Caco-2 (cell line): ENCODE data around the gene MOSPD3. TPM values are rescaled to one million over a fixed set of nuclear protein-coding genes. Genes with fewer than 3 reads are reported as not detected.

Experiments
- BruUV-seq: library from RNA; stranded (reverse); fragments of 400-500 nt; replicated peaks from 2 replicates; lab custom pipeline; 2021; lab: Mats Ljungman, UMichigan
- CTCF ChIA-PET: fragments of 300-600 bp; sonication (Branson Sonifier 250); formaldehyde crosslinking; loops from one replicate; lab custom pipeline; 2022; ENCODE audit warnings: antibody characterized with exemption; lab: Charles Lee
- POLR2A ChIA-PET: fragments of 300-600 bp; sonication (Branson Sonifier 250); formaldehyde crosslinking; loops from one replicate; lab custom pipeline; 2022; ENCODE audit warnings: antibody characterized with exemption; lab: Charles Lee
- DNase-seq, 2 experiments: peaks; one replicate each; pipeline versions ENCODE4 v3.0.0 to v3.0.0-alpha.2; 2020 to 2022
- H3K27me3 ChIP-seq: replicated peaks from 2 replicates; pipeline ENCODE4 v1.6.0; 2011; ENCODE audit warnings: low read length; ENCODE audit not compliant: control insufficient read depth, insufficient read depth
- H3K36me3 ChIP-seq: 2 replicates; pipeline ENCODE4 v1.5.1; 2011; ENCODE audit warnings: low read length; ENCODE audit not compliant: control insufficient read depth, insufficient read depth
- H3K4me1 ChIP-seq: fragments of 250-450 bp; sonication (Bioruptor Pico); 2 replicates; pipeline ENCODE4 v1.5.1; 2020; ENCODE audit warnings: mild to moderate bottlenecking
- H3K4me3 ChIP-seq: 2 replicates; pipeline ENCODE4 v1.5.1; 2011; ENCODE audit warnings: low read depth, mild to moderate bottlenecking, control low read depth, low read length
- H3K9me3 ChIP-seq: fragments of 250-450 bp; sonication (Bioruptor Pico); 2 replicates; pipeline ENCODE4 v1.5.1; 2020; ENCODE audit warnings: mild to moderate bottlenecking, moderate library complexity
- H3K27ac Mint-ChIP-seq: one replicate; pipeline ENCODE4 v1.8.0; 2022; ENCODE audit warnings: mixed read lengths; ENCODE audit not compliant: unreplicated experiment
- H3K27me3 Mint-ChIP-seq: one replicate; pipeline ENCODE4 v1.8.0; 2022; ENCODE audit warnings: mixed read lengths; ENCODE audit not compliant: insufficient read depth, unreplicated experiment
- H3K36me3 Mint-ChIP-seq: one replicate; pipeline ENCODE4 v1.8.0; 2022; ENCODE audit warnings: mild to moderate bottlenecking, mixed read lengths; ENCODE audit not compliant: insufficient read depth, unreplicated experiment
- H3K4me1 Mint-ChIP-seq: one replicate; pipeline ENCODE4 v1.8.0; 2022; ENCODE audit warnings: low read depth, mixed read lengths; ENCODE audit not compliant: unreplicated experiment
- H3K4me3 Mint-ChIP-seq: one replicate; pipeline ENCODE4 v1.8.0; 2022; ENCODE audit warnings: mild to moderate bottlenecking, moderate library complexity, mixed read lengths; ENCODE audit not compliant: unreplicated experiment
- H3K9me3 Mint-ChIP-seq: one replicate; pipeline ENCODE4 v1.8.0; 2022; ENCODE audit warnings: mixed read lengths; ENCODE audit not compliant: unreplicated experiment
- intact Hi-C: fragments of 100-400 bp; cut with micrococcal nuclease; formaldehyde crosslinking; loops from one replicate; pipeline ENCODE4 v1.10.0; 2022; ENCODE audit not compliant: unreplicated experiment
- total RNA-seq: library from RNA; stranded (reverse); gene quantifications from 2 replicates; pipeline ENCODE4 v1.2.3, GENCODE V29; 2022
- TF ChIP-seq, protein P1 (sequence below), 2 experiments: fragments of 200-600 bp in 1 of 2; IDR thresholded peaks; 1 replicate in 1 of 2; 2 replicates in 1 of 2; pipeline versions ENCODE4 v1.5.1 to v1.8.0; 2011 to 2022; ENCODE audit warnings: antibody characterized with exemption in 1 of 2, control low read depth in 1 of 2, inconsistent platforms in 1 of 2, low read depth in 1 of 2, low read length in 1 of 2, mild to moderate bottlenecking in 1 of 2, moderate library complexity in 1 of 2; ENCODE audit not compliant: insufficient read depth in 1 of 2, severe bottlenecking in 1 of 2, unreplicated experiment in 1 of 2

The MOSPD3 gene
- total RNA-seq, 1 experiment from 2014 or later = 24.7 TPM

DNA sequence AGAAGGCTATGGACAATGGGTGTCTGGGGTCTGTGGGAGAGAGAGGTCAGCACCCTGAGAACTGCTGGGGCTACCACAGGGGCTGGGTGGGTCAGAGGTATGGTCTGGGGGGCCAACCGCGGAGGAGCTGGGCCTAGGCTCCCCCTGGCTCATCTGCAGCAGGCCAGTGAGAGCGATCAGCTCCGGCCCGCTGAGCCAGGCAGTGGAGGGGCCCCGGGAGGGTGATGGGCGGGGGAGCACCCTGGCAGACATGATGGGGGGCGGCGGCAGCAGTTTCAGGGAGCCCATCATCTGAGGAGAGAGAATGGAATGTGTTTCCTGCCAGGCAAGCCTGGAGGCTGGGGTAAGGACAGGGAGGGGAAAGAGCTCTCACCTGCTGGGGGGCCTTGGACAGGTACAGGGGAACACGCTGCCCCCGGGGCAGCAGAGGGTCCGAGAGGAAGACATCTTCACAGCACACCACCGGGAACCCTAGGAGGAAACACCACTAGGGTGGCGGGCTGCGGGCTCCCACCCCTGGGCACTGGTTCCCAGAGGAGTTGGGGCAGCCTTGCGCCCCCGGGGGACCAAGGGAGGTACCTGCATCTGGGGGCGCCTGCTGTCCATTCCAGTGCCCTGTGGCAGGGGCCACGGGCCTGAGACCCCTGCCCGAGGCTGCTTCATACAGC is 39.9 kb upstream of the MOSPD3 start:
- BruUV-seq = no TSS peak
- ChIA-PET POLR2A (interaction anchor here (0.6 kb wide), 1 partner anchor 87 kb away, joined by 4 read pairs; no protein-coding TSS in a partner anchor), CTCF (interaction anchor here (0.5 to 1.4 kb wide), 3 partner anchors 13 to 16 kb away, joined by 3 to 7 read pairs (median 3); partner anchors contain the start of genes FBXO24 and LRCH4)
- DNase-seq = no peak
- intact Hi-C loops = no loop called here
- H3K9me3 Mint-ChIP-seq = no peaks in the 10 kb centered on the region
- TF ChIP-seq, protein P1, sequence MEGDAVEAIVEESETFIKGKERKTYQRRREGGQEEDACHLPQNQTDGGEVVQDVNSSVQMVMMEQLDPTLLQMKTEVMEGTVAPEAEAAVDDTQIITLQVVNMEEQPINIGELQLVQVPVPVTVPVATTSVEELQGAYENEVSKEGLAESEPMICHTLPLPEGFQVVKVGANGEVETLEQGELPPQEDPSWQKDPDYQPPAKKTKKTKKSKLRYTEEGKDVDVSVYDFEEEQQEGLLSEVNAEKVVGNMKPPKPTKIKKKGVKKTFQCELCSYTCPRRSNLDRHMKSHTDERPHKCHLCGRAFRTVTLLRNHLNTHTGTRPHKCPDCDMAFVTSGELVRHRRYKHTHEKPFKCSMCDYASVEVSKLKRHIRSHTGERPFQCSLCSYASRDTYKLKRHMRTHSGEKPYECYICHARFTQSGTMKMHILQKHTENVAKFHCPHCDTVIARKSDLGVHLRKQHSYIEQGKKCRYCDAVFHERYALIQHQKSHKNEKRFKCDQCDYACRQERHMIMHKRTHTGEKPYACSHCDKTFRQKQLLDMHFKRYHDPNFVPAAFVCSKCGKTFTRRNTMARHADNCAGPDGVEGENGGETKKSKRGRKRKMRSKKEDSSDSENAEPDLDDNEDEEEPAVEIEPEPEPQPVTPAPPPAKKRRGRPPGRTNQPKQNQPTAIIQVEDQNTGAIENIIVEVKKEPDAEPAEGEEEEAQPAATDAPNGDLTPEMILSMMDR (IDR thresholded peaks at IDR 0.05; ENCODE audit: insufficient read depth in 1 of 2, low read depth in 1 of 2, low read length in 1 of 2, severe bottlenecking in 1 of 2, unreplicated experiment in 1 of 2) = no peak
- H3K27me3 Mint-ChIP-seq = no peaks in the 10 kb centered on the region
- H3K27me3 ChIP-seq = no peaks in the 10 kb centered on the region
- peak overlapping the region; percentile 49 for H3K4me3 Mint-ChIP-seq
- no peaks in the 10 kb centered on the region for H3K9me3 ChIP-seq
- H3K36me3 ChIP-seq = peaks cover 2% of the 10 kb centered on the region; the same call in 1 of the 2 replicates
- peaks cover 30% of the 10 kb centered on the region for H3K4me1 ChIP-seq
- peaks cover 8% of the 10 kb centered on the region for H3K4me1 Mint-ChIP-seq
- peak overlapping the region; percentile 85 for H3K27ac Mint-ChIP-seq
- H3K4me3 ChIP-seq = no peak overlapping the region
- peaks cover 92% of the 10 kb centered on the region for H3K36me3 Mint-ChIP-seq

DNA sequence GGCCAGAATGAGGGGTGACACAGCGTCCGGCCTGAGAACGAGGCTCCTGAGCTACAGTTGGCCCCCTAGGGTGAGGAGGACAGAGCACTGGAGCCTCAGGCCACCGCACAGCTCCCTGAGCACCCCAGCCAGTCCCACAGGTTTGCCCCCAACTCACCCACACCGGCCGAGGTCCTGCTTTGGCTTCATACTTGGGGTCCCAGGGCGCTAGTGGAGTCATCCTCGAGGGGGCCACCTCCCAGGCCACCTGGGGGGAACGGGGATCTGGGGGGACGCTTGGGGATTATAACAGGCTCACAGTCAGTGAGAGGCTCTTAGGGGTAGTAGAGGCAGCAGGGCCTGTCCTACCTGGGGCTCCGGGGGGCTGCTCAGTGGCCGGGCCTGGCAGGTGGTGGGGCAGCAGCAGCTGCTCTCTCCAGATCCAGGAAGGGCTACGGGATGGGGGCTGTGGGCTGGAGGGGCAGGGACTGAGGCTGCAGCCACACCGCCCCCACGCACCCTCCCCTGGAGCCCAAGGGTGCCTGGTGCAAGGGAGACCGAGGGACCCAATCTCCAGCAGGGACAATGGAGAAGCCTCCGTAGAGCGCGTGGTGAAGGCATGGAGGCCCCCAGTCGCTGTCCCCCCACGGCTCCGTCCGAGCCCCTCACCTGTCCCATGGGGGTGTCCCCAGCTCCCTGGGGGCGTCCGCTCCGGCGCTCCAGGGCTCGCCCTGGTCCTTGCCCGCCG is 39.2 kb upstream of the MOSPD3 start:
- BruUV-seq = no TSS peak
- POLR2A ChIA-PET = no interaction called here
- no peak for DNase-seq

More for the DNA sequence above, 39.2 kb upstream of the MOSPD3 start:
- Histone ChIP-seq H3K4me3 (no peak overlapping the region), H3K27me3 (no peaks in the 10 kb centered on the region), H3K9me3 (no peaks in the 10 kb centered on the region), H3K36me3 (peaks cover 2% of the 10 kb centered on the region; the same call in 1 of the 2 replicates), H3K4me1 (peaks cover 30% of the 10 kb centered on the region)
- H3K27me3 Mint-ChIP-seq = no peaks in the 10 kb centered on the region
- no peak overlapping the region for H3K4me3 Mint-ChIP-seq
- CTCF ChIA-PET = interaction anchor here (1.0 to 1.4 kb wide), 2 partner anchors 12 to 16 kb away, joined by 3 to 7 read pairs; partner anchors contain the start of genes FBXO24 and LRCH4
- peaks cover 8% of the 10 kb centered on the region for H3K4me1 Mint-ChIP-seq
- H3K27ac Mint-ChIP-seq = peak overlapping the region; percentile 85
- H3K36me3 Mint-ChIP-seq = peaks cover 95% of the 10 kb centered on the region
- intact Hi-C loops = no loop called here
- TF ChIP-seq, protein P1 (IDR thresholded peaks at IDR 0.05; ENCODE audit: insufficient read depth in 1 of 2, low read depth in 1 of 2, low read length in 1 of 2, severe bottlenecking in 1 of 2, unreplicated experiment in 1 of 2) = no peak
- no peaks in the 10 kb centered on the region for H3K9me3 Mint-ChIP-seq
